ENCODE data around the gene ATP5IF1. TPM values are rescaled to one million over a fixed set of nuclear protein-coding genes. Genes with fewer than 3 reads are reported as not detected.
A peak's percentile ranks its signal among the peaks of the same experiment; 100 is the strongest.

ATP5IF1 gene
- total and polyA plus RNA-seq, 9 of the 15 experiments (the other 6 are each of a cell fraction or from before 2014, with no cell fraction given), result 292 to 1,422 (median 388) TPM

- TF ChIP-seq RAD21 (CRISPR knock-in tag; conservative IDR thresholded peaks at IDR 0.05 in 1 of 2, IDR thresholded peaks at IDR 0.05 in 1 of 2) (no peak), E2F1 (CRISPR knock-in tag; IDR thresholded peaks at IDR 0.05) (no peak), ZNF253 (CRISPR knock-in tag; conservative IDR thresholded peaks at IDR 0.05) (no peak), MLLT1 (IDR thresholded peaks at IDR 0.05) (no peak), NCOA6 (IDR thresholded peaks at IDR 0.05) (no peak), SMAD2 (IDR thresholded peaks at IDR 0.05; ENCODE audit: low read depth, low read length) (no peak), MEF2A (IDR thresholded peaks at IDR 0.05; ENCODE audit: control insufficient read depth, low read depth, low read length) (peak; percentile 63; the same call in 1 of the 2 replicates), JUN (IDR thresholded peaks at IDR 0.05; ENCODE audit: borderline replicate concordance, low read depth, low read length) (peak; percentile 61; the same call in 1 of the 2 replicates), JUN (CRISPR knock-in tag; IDR thresholded peaks at IDR 0.05; ENCODE audit: borderline replicate concordance) (no peak), ZNF23 (CRISPR knock-in tag; IDR thresholded peaks at IDR 0.05) (no peak), MTF1 (CRISPR knock-in tag; IDR thresholded peaks at IDR 0.05; ENCODE audit: borderline replicate concordance) (no peak), ZNF408 (CRISPR knock-in tag; IDR thresholded peaks at IDR 0.05; ENCODE audit: low read depth) (no peak), MED1 (CRISPR knock-in tag; IDR thresholded peaks at IDR 0.05; ENCODE audit: borderline replicate concordance) (no peak), ZFX (CRISPR knock-in tag; IDR thresholded peaks at IDR 0.05) (no peak)
- TF ChIP-seq, protein P1, sequence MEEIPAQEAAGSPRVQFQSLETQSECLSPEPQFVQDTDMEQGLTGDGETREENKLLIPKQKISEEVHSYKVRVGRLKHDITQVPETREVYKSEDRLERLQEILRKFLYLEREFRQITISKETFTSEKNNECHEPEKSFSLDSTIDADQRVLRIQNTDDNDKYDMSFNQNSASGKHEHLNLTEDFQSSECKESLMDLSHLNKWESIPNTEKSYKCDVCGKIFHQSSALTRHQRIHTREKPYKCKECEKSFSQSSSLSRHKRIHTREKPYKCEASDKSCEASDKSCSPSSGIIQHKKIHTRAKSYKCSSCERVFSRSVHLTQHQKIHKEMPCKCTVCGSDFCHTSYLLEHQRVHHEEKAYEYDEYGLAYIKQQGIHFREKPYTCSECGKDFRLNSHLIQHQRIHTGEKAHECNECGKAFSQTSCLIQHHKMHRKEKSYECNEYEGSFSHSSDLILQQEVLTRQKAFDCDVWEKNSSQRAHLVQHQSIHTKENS (CRISPR knock-in tag; IDR thresholded peaks at IDR 0.05), result no peak
- TF ChIP-seq, protein P2, sequence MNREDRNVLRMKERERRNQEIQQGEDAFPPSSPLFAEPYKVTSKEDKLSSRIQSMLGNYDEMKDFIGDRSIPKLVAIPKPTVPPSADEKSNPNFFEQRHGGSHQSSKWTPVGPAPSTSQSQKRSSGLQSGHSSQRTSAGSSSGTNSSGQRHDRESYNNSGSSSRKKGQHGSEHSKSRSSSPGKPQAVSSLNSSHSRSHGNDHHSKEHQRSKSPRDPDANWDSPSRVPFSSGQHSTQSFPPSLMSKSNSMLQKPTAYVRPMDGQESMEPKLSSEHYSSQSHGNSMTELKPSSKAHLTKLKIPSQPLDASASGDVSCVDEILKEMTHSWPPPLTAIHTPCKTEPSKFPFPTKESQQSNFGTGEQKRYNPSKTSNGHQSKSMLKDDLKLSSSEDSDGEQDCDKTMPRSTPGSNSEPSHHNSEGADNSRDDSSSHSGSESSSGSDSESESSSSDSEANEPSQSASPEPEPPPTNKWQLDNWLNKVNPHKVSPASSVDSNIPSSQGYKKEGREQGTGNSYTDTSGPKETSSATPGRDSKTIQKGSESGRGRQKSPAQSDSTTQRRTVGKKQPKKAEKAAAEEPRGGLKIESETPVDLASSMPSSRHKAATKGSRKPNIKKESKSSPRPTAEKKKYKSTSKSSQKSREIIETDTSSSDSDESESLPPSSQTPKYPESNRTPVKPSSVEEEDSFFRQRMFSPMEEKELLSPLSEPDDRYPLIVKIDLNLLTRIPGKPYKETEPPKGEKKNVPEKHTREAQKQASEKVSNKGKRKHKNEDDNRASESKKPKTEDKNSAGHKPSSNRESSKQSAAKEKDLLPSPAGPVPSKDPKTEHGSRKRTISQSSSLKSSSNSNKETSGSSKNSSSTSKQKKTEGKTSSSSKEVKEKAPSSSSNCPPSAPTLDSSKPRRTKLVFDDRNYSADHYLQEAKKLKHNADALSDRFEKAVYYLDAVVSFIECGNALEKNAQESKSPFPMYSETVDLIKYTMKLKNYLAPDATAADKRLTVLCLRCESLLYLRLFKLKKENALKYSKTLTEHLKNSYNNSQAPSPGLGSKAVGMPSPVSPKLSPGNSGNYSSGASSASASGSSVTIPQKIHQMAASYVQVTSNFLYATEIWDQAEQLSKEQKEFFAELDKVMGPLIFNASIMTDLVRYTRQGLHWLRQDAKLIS (CRISPR knock-in tag; IDR thresholded peaks at IDR 0.05), result no peak
- TF ChIP-seq, protein P3, sequence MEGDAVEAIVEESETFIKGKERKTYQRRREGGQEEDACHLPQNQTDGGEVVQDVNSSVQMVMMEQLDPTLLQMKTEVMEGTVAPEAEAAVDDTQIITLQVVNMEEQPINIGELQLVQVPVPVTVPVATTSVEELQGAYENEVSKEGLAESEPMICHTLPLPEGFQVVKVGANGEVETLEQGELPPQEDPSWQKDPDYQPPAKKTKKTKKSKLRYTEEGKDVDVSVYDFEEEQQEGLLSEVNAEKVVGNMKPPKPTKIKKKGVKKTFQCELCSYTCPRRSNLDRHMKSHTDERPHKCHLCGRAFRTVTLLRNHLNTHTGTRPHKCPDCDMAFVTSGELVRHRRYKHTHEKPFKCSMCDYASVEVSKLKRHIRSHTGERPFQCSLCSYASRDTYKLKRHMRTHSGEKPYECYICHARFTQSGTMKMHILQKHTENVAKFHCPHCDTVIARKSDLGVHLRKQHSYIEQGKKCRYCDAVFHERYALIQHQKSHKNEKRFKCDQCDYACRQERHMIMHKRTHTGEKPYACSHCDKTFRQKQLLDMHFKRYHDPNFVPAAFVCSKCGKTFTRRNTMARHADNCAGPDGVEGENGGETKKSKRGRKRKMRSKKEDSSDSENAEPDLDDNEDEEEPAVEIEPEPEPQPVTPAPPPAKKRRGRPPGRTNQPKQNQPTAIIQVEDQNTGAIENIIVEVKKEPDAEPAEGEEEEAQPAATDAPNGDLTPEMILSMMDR (IDR thresholded peaks at IDR 0.05 in 2 of 3, conservative IDR thresholded peaks at IDR 0.05 in 1 of 3; ENCODE audit: insufficient read depth in 2 of 3, low read depth in 1 of 3, low read length in 3 of 3), result no peak
Measured at GRCh38 chr1:28249013-28249865, 13.3 kb downstream of the ATP5IF1 start (continued).

Data from K562 (cell line).